Neuron (in vitro differentiated cells): Measurements from ENCODE around the gene ZNF280B.
"Not testable (repeated sequence)": the region's sequence is repeated elsewhere in the genome, so short reads cannot be mapped to it uniquely, and the experiment has no call there.

Experiments
- H2AFZ ChIP-seq: one replicate; pipeline ENCODE4 v1.6.1; 2013; ENCODE audit warnings: low read depth, mild to moderate bottlenecking, inconsistent platforms, low read length, moderate library complexity
- H3K27me3 ChIP-seq: one replicate; pipeline ENCODE4 v1.6.1; 2013; ENCODE audit warnings: low read length; ENCODE audit not compliant: insufficient read depth
- H3K36me3 ChIP-seq: one replicate; pipeline ENCODE4 v1.6.1; 2013; ENCODE audit warnings: low read length; ENCODE audit not compliant: insufficient read depth
- H3K4me1 ChIP-seq: one replicate; pipeline ENCODE4 v1.6.1; 2013; ENCODE audit warnings: low read length; ENCODE audit not compliant: insufficient read depth
- H3K4me3 ChIP-seq: 2 replicates; pipeline ENCODE4 v1.5.1; 2013; ENCODE audit warnings: mild to moderate bottlenecking, low read length, moderate library complexity
- H3K9me3 ChIP-seq: one replicate; pipeline ENCODE4 v1.6.1; 2013; ENCODE audit warnings: low read length

ZNF280B gene

GRCh38 chr22:22531770-22532546 lies 23.4 kb upstream of the ZNF280B start:
- Histone ChIP-seq H3K4me1 (no peaks in the 10 kb centered on the region), H3K36me3 (no peaks in the 10 kb centered on the region), H3K4me3 (no peak overlapping the region), H3K27me3 (no peaks in the 10 kb centered on the region), H3K9me3 (no peaks in the 10 kb centered on the region), H2AFZ (no peak overlapping the region)

GRCh38 chr22:22528780-22529179 lies 20.2 kb upstream of the ZNF280B start:
- no peaks in the 10 kb centered on the region for H3K36me3 ChIP-seq
- no peaks in the 10 kb centered on the region for H3K4me1 ChIP-seq
- no peaks in the 10 kb centered on the region for H3K9me3 ChIP-seq
- H2AFZ ChIP-seq = no peak overlapping the region
- no peaks in the 10 kb centered on the region for H3K27me3 ChIP-seq
- H3K4me3 ChIP-seq = no peak overlapping the region

GRCh38 chr22:22527312-22527711 lies 18.8 kb upstream of the ZNF280B start:
- H3K36me3 ChIP-seq = no peaks in the 10 kb centered on the region
- no peaks in the 10 kb centered on the region for H3K9me3 ChIP-seq
- H3K4me3 ChIP-seq = no peak overlapping the region
- no peak overlapping the region for H2AFZ ChIP-seq
- no peaks in the 10 kb centered on the region for H3K4me1 ChIP-seq
- no peaks in the 10 kb centered on the region for H3K27me3 ChIP-seq

- Histone ChIP-seq H3K4me1 (no peaks in the 10 kb centered on the region), H3K9me3 (no peaks in the 10 kb centered on the region), H3K4me3 (no peak overlapping the region), H3K36me3 (no peaks in the 10 kb centered on the region), H2AFZ (no peak overlapping the region), H3K27me3 (no peaks in the 10 kb centered on the region)
These were observed 17.8 kb upstream of the ZNF280B start for GRCh38 chr22:22526125-22526912.

GRCh38 chr22:22523494-22523893 lies 15.0 kb upstream of the ZNF280B start:
- Histone ChIP-seq H3K36me3 (no peaks in the 10 kb centered on the region), H3K4me3 (no peak overlapping the region), H3K9me3 (no peaks in the 10 kb centered on the region), H3K27me3 (no peaks in the 10 kb centered on the region), H2AFZ (no peak overlapping the region), H3K4me1 (no peaks in the 10 kb centered on the region)

GRCh38 chr22:22521631-22522030 lies 13.1 kb upstream of the ZNF280B start:
- no peaks in the 10 kb centered on the region for H3K4me1 ChIP-seq
- H3K4me3 ChIP-seq = no peak overlapping the region
- no peaks in the 10 kb centered on the region for H3K27me3 ChIP-seq
- no peaks in the 10 kb centered on the region for H3K36me3 ChIP-seq
- H2AFZ ChIP-seq = no peak overlapping the region
- no peaks in the 10 kb centered on the region for H3K9me3 ChIP-seq

- H3K36me3 ChIP-seq = no peaks in the 10 kb centered on the region
- no peak overlapping the region for H2AFZ ChIP-seq
- no peak overlapping the region for H3K4me3 ChIP-seq
- H3K27me3 ChIP-seq = no peaks in the 10 kb centered on the region
- no peaks in the 10 kb centered on the region for H3K9me3 ChIP-seq
- H3K4me1 ChIP-seq = no peaks in the 10 kb centered on the region
These were observed 12.4 kb upstream of the ZNF280B start for GRCh38 chr22:22520667-22521602.

GRCh38 chr22:22520020-22520656 lies 11.6 kb upstream of the ZNF280B start, which contains the start of gene ZNF280A:
TSS of gene ZNF280A (minus strand) at chr22:22520270. CDS start at chr22:22515630, 4,640 bp downstream.
- H3K27me3 ChIP-seq = no peaks in the 10 kb centered on the region
- H2AFZ ChIP-seq = no peak within 1 kb of the TSS
- H3K36me3 ChIP-seq = no peaks in the 10 kb centered on the region
- H3K4me1 ChIP-seq = no peaks in the 10 kb centered on the region
- no peak within 1 kb of the TSS for H3K4me3 ChIP-seq
- H3K9me3 ChIP-seq = no peaks in the 10 kb centered on the region

- no peaks in the 10 kb centered on the region for H3K4me1 ChIP-seq
- no peak overlapping the region for H3K4me3 ChIP-seq
- no peaks in the 10 kb centered on the region for H3K9me3 ChIP-seq
- no peaks in the 10 kb centered on the region for H3K36me3 ChIP-seq
- no peaks in the 10 kb centered on the region for H3K27me3 ChIP-seq
- H2AFZ ChIP-seq = no peak overlapping the region
These were observed 11.0 kb upstream of the ZNF280B start for GRCh38 chr22:22519591-22519990.

- no peak overlapping the region for H3K4me3 ChIP-seq
- no peaks in the 10 kb centered on the region for H3K36me3 ChIP-seq
- no peak overlapping the region for H2AFZ ChIP-seq
- H3K4me1 ChIP-seq = no peaks in the 10 kb centered on the region
- H3K27me3 ChIP-seq = no peaks in the 10 kb centered on the region
- no peaks in the 10 kb centered on the region for H3K9me3 ChIP-seq
These were observed 8.4 kb upstream of the ZNF280B start for GRCh38 chr22:22516992-22517391.

- Histone ChIP-seq H2AFZ (no peak overlapping the region), H3K9me3 (no peaks in the 10 kb centered on the region), H3K36me3 (no peaks in the 10 kb centered on the region), H3K27me3 (no peaks in the 10 kb centered on the region), H3K4me1 (no peaks in the 10 kb centered on the region), H3K4me3 (no peak overlapping the region)
These were observed 7.3 kb upstream of the ZNF280B start for GRCh38 chr22:22515890-22516289.

- H2AFZ ChIP-seq, H3K36me3 ChIP-seq, H3K4me1 ChIP-seq, H3K27me3 ChIP-seq, H3K9me3 ChIP-seq, H3K4me3 ChIP-seq: not testable (repeated sequence)
These were observed 5.9 kb upstream of the ZNF280B start for GRCh38 chr22:22514431-22514830.
